HG03378 (cell line): ENCODE data around the gene MAML2.

ENCODE experiments used
- ATAC-seq: cut with Tn5 transposase; IDR thresholded peaks from one replicate; pipeline ENCODE4 v1.9.1; 2021; ENCODE audit warnings: mild to moderate bottlenecking, moderate library complexity; ENCODE audit not compliant: unreplicated experiment

Gene MAML2

DNA sequence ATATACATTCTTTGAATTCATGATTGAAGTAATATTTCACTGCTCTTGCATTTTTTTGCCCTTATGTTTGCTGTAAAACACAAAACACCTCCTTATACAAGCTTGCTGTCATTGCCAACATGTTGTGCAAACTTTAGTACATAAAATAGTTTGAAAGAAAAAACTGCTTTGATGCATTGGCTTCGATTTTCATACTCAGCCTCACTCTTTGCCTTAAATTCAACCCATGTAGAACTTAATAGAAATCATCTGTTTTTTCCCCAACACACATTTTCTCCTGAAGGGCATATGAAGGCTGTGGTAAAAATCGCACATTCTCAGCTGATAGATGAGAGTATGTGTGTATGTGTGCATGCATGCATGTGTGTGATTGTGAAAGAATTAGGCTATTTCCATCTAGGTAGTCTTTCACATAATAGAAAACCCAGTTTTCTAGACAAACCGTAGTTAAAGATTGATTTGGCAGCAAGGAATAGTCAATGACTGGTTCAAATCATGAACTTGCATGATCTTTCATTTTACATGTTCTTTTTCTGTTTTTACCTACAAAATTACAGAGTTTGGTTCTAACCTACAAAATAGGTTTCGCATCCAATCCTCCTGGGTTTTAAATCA is 346.3 kb downstream of the MAML2 start:
- no peak for ATAC-seq

DNA sequence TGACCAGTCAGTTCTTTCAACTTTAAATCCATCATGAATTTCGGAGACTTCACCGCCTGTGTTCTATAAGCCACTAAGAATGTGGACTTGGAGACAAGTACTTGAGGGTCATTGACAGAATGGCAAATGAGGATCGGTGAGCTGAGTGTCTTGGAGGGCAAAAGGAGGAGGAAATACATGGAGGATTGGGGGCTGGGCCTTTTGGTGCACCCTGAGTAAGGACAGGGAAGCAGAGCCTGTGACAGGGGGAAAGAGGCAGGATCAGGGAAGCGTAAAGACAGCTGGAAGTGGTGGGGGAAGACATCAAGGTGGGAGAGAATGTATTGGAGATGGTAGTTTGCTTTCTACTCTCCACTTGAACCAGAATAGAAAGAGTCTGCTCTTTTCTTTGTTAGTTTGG is 348.7 kb downstream of the MAML2 start:
- no peak for ATAC-seq

DNA sequence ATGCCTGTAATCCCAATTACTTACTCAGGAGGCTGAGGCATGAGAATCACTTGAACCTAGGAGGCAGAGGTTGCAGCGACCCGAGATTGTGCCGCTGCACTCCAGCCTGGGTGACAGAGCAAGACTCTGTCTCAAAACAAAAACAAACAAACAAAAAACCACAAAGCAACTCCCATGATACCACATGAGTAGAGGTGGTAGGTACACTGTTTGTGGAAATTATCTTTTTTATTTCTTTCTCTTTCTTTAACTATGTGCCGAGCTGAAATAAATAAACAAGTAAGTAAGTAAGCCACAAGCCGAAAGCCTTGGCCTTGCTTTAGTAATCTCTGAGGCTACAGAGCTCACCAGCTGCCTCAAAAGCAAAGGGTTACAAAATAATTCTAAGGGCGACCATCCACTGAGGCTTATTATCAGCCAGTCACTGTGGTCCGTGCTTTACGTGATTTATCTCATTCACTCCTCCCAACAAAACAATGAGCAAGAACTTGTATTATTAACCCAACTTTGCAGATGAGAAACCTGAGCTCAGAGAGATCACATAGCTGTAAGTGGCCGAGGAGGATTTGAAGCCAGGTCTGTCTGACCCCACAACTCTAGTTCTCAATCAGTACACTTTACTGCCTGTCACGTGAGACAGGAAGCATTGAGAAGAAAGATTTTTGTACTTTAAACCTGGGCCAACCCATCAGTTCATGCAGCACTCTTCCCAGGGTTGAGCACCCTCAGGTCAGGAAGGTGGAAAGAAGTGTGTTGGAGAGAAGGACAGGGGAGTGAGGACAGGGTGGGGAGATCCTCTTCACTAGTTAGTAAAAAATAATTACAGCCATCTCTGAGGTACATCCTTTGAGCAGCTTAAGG is 349.3 kb downstream of the MAML2 start:
- ATAC-seq = no peak

DNA sequence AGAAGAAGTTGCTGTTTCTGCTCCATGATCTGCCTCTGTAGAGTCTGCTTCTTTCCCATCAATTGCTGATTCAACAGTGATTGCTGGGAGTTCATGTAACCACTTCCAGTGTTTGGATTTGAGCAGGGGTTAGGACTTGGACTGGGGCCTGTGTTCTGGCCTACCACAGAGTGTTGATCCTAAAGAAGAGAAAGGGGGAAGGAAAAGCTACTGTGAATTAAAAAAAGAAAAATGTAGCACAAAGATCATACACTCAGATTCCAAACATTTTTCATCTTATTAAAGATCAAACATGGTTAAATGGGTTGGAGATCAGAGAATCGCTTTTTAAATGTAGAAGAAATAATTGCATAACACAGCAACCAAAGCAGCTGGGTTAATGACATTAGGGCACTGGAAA is 351.4 kb downstream of the MAML2 start:
- ATAC-seq = no peak

- ATAC-seq = no peak
These were observed 351.9 kb downstream of the MAML2 start for GRCh38 chr11:95991101-95991500.

DNA sequence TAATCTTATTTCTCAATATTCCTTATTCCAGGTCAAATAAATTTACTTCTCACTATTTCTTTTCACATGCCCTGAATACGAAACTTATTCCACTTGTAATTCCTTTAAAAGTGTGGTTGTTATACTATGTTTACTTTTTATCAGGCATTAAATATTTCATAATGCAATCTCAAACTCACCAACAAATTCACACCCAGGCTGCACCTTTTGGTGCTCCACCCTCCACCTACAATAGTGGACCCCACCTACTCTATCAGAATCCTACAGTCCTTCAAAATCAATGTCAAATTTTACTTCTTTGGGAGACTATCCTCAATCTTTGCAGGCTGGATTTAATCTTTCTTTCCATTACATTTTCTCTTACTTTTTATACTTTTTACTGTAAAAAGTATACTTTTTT is 353.2 kb downstream of the MAML2 start:
- ATAC-seq = no peak

- ATAC-seq = no peak
These were observed 353.9 kb downstream of the MAML2 start for GRCh38 chr11:95989076-95989605.

- ATAC-seq = no peak
These were observed 357.7 kb downstream of the MAML2 start for GRCh38 chr11:95985174-95985808.

- no peak for ATAC-seq
These were observed 358.9 kb downstream of the MAML2 start for GRCh38 chr11:95984072-95984471.

DNA sequence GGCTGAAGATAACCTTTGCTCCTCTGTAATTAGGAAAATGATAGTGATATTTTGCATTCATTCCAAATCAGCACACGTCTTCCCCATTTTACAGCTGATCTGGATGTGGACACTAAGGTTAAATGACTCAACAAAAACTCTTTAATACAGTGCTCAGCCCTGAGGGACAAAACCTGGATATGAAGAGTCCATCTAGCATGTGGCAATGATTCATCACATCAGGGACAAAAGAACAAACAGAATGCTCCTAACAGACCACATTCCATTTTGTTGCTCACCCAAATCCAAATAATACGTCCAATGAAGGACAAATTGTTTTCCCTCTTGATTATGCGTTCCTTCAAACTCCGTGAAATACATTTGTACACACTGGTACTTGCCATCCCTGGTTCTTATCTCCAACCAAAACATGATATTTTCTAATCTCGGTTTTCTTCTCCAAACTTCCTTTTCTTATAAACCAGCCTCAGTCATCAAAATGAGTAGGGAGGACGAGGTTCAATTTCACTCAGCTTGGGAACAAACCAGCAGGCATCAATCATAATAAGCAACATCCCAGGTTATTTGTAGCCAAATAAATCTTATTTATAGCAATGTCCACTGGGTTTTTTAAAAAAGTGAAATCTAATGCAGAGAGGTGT is 365.3 kb downstream of the MAML2 start:
- no peak for ATAC-seq

GRCh38 chr11:95976550-95976949 is 366.4 kb downstream of the MAML2 start:
- no peak for ATAC-seq

GRCh38 chr11:95975343-95975742 is 367.7 kb downstream of the MAML2 start:
- no peak for ATAC-seq

GRCh38 chr11:95972060-95972459 is 370.9 kb downstream of the MAML2 start:
- ATAC-seq = no peak

DNA sequence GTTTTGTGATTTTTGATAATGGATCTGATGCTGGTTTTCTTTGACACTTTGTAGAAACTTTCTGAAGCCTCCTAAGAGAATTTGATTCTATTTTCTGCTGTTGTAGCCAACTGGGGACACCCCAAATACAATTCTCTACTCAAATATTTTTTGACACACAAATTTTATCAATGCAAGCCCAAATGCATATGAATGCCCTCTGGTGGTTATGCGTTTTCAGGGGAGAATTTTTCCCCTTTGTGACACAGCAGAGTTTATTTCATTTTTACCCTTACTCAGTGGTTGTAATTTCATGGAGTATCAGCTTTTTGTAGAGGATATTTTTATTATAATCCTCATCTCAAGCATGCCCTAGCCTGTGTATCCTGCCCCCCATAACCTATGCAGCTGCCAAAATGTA is 374.4 kb downstream of the MAML2 start:
- no peak for ATAC-seq

GRCh38 chr11:95964281-95964680 is 378.7 kb downstream of the MAML2 start:
- no peak for ATAC-seq

DNA sequence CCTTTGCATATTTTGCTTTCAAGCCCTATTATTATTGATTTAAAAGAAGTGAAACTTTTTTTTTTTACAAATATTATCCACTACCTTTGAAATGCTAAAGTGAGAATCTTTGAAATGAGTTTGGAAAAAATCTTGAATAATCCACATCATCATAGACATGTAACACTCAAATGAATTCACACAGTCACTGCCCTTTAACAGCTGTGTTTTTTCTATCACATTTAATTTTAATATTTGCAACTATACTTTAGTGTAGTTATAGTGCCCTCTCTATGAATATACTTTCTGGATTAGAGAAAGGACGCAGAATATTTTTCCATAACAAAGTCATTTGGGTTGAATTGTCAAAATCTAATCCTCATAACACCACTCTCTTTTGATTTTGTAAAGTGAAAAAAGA is 381.2 kb downstream of the MAML2 start:
- no peak for ATAC-seq

DNA sequence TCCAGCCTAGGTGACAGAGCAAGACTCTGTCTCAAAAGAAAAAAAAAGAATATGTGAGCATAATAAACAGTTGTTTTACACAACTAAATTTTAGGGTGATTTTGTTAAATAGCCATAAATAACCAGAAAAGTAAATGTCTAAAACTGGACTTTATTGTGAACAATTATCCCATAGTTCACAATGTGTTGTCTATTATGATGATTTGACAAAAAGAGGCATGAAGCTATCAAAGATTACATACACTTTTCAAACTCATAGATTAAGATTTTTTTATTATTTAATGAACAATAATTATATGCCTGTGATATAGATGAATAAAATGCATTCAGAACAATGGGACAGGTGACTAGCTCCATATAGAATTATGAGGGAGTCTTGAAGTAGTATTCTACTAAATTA is 392.1 kb downstream of the MAML2 start:
- ATAC-seq = no peak

GRCh38 chr11:95948637-95949036 is 394.4 kb downstream of the MAML2 start:
- no peak for ATAC-seq

DNA sequence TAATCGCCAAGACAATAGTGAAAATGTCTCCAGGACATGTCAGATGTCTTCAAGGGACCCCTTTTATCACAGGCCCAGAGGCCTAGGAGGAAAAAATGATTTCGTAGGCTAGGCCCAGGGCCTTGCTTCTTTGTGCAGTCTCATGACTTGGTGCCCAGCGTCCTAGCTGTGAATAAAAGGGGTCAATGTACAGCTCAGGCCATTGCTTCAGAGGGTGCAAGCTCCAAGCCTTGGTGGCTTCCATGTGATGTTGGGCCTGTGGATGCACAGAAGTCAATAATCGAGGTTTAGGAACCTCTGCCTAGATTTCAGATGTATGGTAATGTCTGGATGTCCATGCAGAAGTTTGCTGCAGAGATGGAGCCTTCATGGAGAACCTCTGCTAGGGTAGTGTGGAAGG is 398.4 kb downstream of the MAML2 start:
- no peak for ATAC-seq

DNA sequence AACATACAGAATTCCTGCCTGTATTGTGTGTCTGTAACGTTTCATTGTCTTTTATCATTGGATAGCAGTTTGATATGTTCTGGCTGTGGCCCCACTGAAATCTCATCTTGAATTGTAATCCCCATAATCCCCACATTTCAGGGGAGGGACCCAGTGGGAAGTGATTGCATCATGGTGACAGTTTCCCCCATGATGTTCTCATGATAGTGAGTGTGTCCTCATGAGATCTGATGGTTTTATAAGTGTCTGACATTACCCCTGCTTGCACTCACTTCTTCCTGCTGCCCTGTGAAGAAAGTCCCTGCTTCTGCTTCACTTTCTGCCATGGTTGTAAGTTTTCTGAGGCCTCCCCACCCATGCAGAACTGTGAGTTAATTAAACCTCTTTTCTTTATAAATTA is 399.4 kb downstream of the MAML2 start:
- no peak for ATAC-seq

- no peak for ATAC-seq
These were observed 403.9 kb downstream of the MAML2 start for GRCh38 chr11:95939091-95939490.
